H54 (cell line): ENCODE results near the gene IL11.
A peak's percentile ranks its signal among the peaks of the same experiment; 100 is the strongest.

Experiments used
- DNase-seq: peaks from one replicate; pipeline ENCODE4 v3.0.0; 2011; ENCODE audit warnings: low spot score, mixed read lengths; ENCODE audit not compliant: insufficient read length
- FAIRE-seq: peaks from 3 replicates; lab custom pipeline; 2011; peaks lifted over from hg19 to GRCh38; lab: Jason Lieb, UNC
- POLR2A ChIP-seq: IDR thresholded peaks from 2 replicates; pipeline ENCODE4 v1.6.1; 2011; ENCODE audit warnings: low read depth, mild to moderate bottlenecking, low read length

Gene IL11

DNA sequence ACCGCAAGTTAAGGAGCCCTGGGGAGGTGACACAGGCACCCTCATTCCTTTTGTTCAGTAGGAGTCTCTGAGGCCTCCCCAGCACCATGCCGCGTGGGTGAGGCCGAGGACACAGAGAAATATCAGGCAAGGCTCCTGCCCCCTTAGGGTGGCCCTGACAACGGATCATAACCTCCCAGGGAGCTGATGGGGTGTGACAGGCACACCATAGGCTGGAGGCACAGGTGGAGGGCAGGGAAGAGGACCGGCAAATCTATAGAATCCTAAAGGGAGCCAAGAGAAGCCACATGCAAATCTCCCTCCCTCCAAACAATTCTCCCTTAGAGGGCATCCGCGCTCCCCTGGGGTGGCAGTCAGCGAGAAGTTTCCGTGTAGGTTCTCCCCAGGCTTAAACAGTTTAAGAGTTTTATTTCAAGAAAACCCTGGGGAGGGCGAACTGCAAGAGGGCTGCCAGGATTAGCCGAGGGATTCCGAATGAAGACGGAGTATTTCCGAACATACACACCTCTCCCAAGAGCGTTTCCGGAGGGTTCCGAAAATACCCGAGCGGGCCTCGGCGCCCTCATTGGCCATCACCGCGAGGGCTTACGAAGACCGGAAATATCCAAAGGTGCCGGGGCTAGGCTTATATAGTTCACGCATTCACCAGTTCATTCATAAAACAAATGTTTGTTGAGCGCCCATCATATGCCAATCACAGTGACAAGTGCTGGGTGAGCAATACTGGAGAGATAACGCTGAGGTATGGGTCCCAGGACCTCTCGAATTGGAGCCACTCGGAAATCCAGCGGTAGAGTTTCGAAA, 14.9 kb upstream of the IL11 start:
- no peak for FAIRE-seq
- peak; percentile 99 for DNase-seq
- TF ChIP-seq POLR2A = no peak

DNA sequence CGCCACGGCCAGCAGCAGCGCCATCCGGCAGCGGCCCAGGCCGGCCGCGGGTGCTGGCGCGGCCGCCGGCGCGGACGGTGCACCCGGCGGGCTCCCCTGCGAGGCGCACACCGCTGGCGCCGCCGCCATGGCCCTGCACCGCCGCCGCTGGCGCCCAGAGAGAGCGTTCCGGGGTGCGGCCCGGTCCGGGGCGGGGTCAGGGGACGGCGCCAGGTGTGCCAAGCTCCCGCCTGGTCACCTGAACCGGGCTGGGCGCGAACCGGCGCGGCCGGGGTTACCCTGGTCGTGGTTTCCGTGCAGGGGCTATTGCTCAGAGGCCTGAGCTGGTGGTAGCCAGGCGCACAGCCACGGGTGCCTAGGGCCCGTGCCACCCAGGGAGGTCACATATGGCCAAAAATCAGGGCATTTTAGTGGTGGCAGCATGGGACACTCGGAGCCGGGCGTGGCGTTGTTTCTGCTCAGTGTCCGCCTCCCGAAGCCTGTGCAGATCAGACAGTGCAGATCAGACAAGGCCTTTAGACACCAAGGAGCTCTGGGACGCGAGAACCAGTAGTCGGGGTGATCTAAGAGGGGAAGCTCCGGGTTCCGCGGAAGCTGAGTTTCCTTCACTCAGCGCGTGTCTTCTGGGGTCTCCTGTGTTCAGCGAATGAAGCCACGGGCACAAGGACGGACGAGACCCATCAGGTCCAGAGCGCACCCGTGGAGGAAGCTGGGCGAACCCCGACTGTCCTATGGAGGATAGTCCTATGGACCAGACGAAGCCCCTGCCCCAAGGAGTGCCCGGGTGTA, 14.1 kb upstream of the IL11 start, which contains the start of gene TMEM238:
Gene TMEM238, minus strand, starts transcription at position 162 of the 789 bp plus-strand sequence. Its CDS starts 33 bp downstream, at position 129.
- FAIRE-seq = no peak
- DNase-seq = no peak
- TF ChIP-seq POLR2A = no peak

DNA sequence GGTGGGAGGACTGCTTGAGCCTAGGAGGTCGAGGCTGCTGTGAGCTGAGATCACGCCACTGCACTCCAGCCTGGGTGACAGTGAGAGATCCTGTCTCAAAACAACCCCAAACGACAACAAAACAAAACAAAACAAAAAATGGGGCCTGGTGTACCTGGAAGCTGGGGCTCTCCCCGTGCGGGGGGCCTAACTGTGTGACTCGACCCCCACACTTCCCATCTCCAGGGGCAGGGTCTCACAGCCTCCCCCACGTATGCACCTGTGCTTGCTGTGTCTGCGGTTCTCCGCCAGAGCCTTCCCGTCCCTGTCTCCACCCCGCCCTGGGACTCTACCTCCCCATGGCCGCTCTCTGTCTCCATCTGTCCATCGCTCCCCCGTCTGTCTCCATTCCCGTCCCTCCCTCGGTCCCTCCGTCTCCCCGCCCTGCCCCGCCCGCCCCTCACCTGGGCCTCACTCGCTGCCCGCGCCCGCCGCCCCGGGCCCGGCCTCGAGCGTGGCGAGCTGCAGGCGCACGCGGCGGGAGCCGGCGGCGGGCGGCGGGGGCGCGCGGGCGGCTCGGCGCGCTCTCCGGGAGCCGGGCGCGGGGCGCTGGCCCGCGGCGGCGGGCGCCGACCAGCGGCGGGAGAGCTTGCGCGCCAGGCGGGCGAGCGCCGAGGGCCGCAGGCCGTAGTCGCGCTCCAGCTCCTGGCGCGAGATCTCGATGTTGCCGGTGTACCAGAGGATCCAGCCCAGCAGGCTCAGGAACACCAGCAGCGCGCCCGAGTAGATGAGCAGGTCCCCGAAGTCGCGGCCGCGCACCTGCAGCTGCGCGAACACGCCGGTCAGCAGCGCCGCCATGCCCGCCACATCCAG, 13.2 kb upstream of the IL11 start:
- TF ChIP-seq POLR2A = no peak
- no peak for FAIRE-seq

DNA sequence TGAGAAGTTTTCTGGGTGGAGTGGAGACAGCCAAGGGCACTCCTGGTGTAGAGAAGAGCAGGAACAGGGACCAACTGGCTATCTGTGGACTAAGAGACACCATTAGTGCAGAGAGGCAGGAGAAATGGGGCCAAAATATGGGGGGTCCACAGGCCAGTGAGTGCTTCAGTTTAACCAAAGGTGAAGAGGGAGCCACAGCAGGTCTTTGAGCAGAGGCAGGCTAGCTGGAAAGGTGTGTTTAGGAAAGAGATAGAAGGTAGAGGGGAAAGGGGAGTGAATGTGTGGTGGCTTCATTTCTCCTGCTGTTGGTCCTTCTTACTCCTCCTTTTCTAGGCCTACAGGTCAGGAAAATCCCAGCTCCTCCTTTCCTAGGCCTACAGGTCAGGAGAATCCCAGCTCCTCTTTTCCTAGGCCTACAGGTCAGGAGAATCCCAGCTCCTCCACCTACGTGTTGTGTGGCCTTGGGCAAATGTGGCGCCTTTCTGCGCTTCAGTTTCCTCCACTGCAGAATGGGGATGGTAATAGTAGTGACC, 12.3 kb upstream of the IL11 start:
- FAIRE-seq (no peak), DNase-seq (no peak)
- TF ChIP-seq POLR2A = no peak

More for the DNA sequence above, 13.2 kb upstream of the IL11 start:
- no peak for DNase-seq

DNA sequence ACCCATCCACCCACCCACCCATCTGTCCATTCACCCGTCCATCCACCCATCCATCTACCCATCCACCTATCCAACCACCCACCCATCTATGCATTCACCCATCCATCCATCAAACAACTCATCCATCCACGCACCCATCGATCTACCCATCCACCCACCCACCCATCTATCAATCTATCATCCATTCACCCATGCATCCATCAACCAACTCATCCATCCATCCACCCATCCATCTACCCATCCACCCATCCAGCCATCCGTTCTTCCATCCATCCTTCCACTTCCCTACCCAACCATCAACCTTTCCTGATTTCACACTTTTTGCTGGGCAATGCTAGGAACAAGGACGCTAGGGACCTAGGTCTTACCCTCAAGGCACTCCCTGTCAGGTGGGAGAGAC, 11.8 kb upstream of the IL11 start:
- FAIRE-seq = no peak
- DNase-seq = no peak
- no peak for TF ChIP-seq POLR2A

DNA sequence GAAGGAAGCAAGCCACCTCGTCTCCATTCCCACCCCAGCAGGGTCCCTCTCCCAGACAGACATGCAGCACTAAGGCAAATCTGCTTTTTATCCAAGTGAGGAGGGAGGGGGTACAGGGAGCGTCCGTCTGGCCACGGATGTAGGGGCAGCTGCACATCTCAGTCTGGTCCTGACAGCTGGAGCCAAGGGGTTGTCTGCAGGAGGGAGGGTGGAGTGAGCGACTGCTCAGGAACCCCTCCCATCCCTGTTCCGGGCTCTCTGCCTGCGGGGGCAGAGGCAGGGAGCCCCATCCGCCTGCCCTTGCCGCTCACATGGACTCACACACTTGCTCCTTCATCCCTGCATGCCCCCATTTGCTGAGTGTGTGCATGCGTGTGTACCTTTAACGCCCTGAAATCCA, 8.9 kb upstream of the IL11 start:
- DNase-seq (no peak), FAIRE-seq (no peak)
- TF ChIP-seq POLR2A = no peak

DNA sequence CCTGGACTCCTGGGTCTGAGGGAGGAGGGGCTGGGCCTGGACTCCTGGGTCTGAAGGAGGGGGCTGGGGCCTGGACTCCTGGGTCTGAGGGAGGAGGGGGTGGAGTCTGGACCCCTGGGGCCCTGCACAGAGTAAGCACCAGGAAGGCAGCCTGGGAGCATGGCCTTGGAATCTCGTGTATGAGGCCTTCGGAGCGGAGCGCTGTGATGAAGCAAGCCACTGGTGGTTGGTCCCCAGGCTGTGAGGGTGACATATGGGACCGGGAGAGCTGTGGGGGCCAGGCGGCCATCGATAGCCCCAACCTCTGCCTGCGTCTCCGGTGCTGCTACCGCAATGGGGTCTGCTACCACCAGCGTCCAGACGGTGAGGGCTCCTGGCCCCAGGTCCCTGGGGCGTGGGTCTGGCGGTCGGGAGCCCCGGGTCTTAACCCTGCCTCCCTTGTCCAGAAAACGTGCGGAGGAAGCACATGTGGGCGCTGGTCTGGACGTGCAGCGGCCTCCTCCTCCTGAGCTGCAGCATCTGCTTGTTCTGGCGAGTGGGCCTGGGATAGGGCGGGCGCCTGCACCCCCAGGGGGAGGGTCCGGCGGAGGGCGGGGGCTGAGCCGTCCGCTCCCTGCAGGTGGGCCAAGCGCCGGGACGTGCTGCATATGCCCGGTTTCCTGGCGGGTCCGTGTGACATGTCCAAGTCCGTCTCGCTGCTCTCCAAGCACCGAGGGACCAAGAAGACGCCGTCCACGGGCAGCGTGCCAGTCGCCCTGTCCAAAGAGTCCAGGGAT, 7.3 kb upstream of the IL11 start:
- TF ChIP-seq POLR2A = no peak
- no peak for FAIRE-seq
- no peak for DNase-seq

DNA sequence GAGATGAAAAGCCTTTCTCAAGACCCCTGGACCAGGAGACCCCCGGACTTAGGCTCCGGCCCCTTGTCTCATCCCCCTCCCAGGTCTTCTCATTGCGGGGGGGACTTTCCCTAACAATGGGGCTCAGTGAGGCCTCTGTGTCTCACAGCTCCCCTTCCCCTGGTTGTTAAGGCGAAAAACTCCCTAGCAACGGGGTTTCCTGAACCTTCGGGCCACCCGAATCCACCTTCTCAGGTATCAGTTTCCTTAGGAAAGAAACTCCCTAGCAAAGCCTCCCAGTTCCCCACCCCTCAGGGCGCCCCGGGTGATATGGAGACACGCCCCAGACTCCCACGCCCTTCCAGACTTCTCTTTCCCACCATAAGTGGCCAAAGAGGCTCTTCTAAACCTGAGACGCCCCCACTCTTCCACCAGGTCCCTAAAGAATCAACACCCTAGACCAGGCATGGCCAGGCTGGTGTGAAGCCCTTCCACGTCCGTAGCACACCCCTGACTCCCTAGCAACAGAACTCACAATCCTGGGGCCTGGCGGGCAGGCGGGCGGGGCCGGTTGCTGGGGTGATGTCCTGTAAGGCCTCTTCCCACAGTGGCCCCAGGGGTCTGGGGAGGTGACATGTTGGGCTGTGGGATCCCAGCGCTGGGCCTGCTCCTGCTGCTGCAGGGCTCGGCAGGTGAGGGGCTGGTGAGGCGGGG, 6.1 kb upstream of the IL11 start, which contains the start of gene TMEM190:
Gene TMEM190, plus strand, starts transcription at position 586 of the 693 bp plus-strand sequence. Its CDS starts 28 bp downstream, at position 614.
- TF ChIP-seq POLR2A = no peak
- FAIRE-seq = no peak
- no peak for DNase-seq

DNA sequence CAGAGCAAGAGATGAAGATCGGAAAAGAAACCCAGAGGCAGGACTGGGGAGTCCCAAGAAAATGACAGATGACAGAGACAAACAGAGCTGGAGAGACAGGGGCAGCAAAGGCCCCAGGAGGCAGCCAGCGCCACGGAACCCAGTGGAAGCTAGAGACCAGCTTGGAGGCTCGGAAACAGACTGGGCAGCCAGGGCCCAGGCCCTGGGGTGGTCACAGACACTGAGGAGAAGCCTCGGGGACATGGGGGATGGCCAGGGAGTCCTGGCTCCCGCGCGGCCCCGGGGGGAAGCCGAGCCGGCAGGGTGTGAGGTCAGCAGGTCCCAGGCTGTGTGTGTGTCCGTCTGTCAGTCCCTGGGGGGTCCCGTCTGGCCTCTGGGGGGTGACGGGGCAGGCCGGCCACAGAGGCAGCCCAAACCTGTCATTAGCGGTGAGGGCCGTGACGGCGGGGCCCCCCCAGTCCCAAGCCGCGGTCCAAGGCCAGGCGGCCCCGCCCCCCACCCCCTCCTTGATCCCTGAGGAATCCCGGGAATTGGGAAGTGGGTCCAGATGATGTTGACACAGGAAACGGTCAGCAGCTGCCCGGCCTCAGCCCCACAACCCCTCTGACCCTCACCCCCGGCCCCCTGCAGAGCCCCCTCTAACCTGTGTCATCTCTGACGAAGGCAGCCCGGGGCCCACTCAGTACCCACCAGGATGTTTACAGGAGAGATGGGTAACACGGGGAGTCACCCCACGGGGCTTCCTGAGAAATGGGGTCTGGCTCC, 3.9 kb upstream of the IL11 start:
- peak; percentile 88 for DNase-seq
- FAIRE-seq = no peak
- TF ChIP-seq POLR2A = peak; percentile 6; the same call in 1 of the 2 replicates

DNA sequence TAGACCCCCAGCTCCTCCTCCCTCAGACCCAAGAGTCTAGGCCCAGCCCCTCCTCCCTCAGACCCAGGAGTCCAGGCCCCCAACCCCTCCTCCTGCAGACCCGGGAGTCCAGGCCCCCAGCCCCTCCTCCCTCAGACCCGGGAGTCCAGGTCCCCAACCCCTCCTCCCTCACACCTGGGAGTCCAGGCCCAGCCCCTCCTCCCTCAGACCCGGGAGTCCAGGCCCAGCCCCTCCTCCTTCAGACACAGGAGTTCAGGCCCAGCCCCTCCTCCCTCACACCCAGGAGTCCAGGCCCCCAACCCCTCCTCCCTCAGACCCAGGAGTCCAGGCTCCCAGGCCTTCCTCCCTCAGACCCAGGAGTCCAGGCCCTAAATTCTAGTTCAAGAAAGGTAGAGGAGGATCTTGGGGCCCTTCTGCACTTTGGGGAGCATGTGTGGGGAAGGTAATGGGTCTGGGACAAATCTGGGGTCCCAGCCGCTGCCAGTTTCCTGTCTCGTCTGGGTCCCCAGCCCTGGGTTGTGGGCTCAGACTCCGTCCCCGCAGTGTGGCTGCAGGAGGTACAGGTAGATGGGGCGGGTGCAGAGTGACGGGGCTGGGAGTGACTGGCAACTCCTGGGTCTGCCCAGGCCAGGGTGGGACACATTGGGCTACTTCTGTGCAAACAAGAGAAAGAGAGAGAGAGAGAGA, 3.2 kb upstream of the IL11 start:
- FAIRE-seq = no peak
- TF ChIP-seq POLR2A = 0 out of 2 replicates have a peak, but pooled peaks have one; percentile 0
- DNase-seq = no peak
